ENCODE data around the gene DAPL1.
"Not testable (repeated sequence)": the region's sequence is repeated elsewhere in the genome, so short reads cannot be mapped to it uniquely, and the experiment has no call there.

GRCh38 chr2:158847526-158847925, 52.4 kb downstream of the DAPL1 start:
- TF ChIP-seq CTCF, POLR2AphosphoS5, EP300 (IDR thresholded peaks at IDR 0.05): not testable (repeated sequence)

All from stomach (tissue), 4 donors.